Measurements from ENCODE around the gene OTOG.

Gene OTOG

DNA sequence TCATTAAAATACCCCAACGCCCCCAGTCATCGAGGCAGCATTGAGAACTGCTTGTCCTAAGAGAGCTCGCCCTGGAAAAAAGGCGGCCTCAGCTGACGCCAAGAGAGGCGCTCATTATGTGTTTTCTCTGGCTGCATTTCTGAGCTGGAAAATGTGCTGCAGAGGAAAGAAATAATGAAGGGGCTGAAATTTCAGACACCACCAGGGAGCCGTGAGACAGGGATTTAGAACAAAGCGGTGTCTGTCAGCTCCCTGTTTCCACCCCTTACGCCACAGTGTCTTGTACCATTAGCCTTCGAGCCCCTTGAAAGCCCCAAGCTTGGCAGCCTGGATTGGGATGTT lies 17.2 kb upstream of the OTOG start:
- Histone ChIP-seq H3K4me3 (ENCODE audit: low read depth, low read length) (no peak overlapping the region), H3K9me3 (ENCODE audit: control insufficient read depth, insufficient read depth, low read depth, low read length) (no peaks in the 10 kb centered on the region), H3K27ac (ENCODE audit: low read depth, low read length) (no peak overlapping the region), H3K9ac (ENCODE audit: low read length) (no peak overlapping the region), H3K27me3 (ENCODE audit: control insufficient read depth, insufficient read depth, low read length) (no peaks in the 10 kb centered on the region), H3K4me1 (ENCODE audit: control insufficient read depth, insufficient read depth, low read length) (0 out of 2 replicates have a peak, but pooled peaks cover 7% of the 10 kb centered on the region), H3K36me3 (ENCODE audit: control insufficient read depth, insufficient read depth, low read length) (no peaks in the 10 kb centered on the region)

- H3K36me3 ChIP-seq (ENCODE audit: control insufficient read depth, insufficient read depth, low read length) = no peaks in the 10 kb centered on the region
Observed at GRCh38 chr11:17531071-17531600, 15.9 kb upstream of the OTOG start.

GRCh38 chr11:17531636-17532113 lies 15.4 kb upstream of the OTOG start:
- Histone ChIP-seq H3K27ac (ENCODE audit: low read depth, low read length) (no peak overlapping the region), H3K4me3 (ENCODE audit: low read depth, low read length) (no peak overlapping the region), H3K9ac (ENCODE audit: low read length) (no peak overlapping the region), H3K4me1 (ENCODE audit: control insufficient read depth, insufficient read depth, low read length) (0 out of 2 replicates have a peak, but pooled peaks cover 7% of the 10 kb centered on the region), H3K27me3 (ENCODE audit: control insufficient read depth, insufficient read depth, low read length) (no peaks in the 10 kb centered on the region; the same call in 1 of the 2 replicates), H3K9me3 (ENCODE audit: control insufficient read depth, insufficient read depth, low read depth, low read length) (no peaks in the 10 kb centered on the region), H3K36me3 (ENCODE audit: control insufficient read depth, insufficient read depth, low read length) (no peaks in the 10 kb centered on the region)

More at GRCh38 chr11:17531071-17531600, 15.9 kb upstream of the OTOG start:
- no peak overlapping the region for H3K27ac ChIP-seq (ENCODE audit: low read depth, low read length)
- no peaks in the 10 kb centered on the region; the same call in 1 of the 2 replicates for H3K27me3 ChIP-seq (ENCODE audit: control insufficient read depth, insufficient read depth, low read length)
- H3K9ac ChIP-seq (ENCODE audit: low read length) = no peak overlapping the region
- H3K4me1 ChIP-seq (ENCODE audit: control insufficient read depth, insufficient read depth, low read length) = 0 out of 2 replicates have a peak, but pooled peaks cover 7% of the 10 kb centered on the region
- no peak overlapping the region for H3K4me3 ChIP-seq (ENCODE audit: low read depth, low read length)
- no peaks in the 10 kb centered on the region for H3K9me3 ChIP-seq (ENCODE audit: control insufficient read depth, insufficient read depth, low read depth, low read length)

- H3K27me3 ChIP-seq (ENCODE audit: control insufficient read depth, insufficient read depth, low read length) = no peaks in the 10 kb centered on the region; the same call in 1 of the 2 replicates
- no peaks in the 10 kb centered on the region for H3K36me3 ChIP-seq (ENCODE audit: control insufficient read depth, insufficient read depth, low read length)
- H3K9me3 ChIP-seq (ENCODE audit: control insufficient read depth, insufficient read depth, low read depth, low read length) = no peaks in the 10 kb centered on the region
- no peak overlapping the region for H3K4me3 ChIP-seq (ENCODE audit: low read depth, low read length)
- no peak overlapping the region for H3K27ac ChIP-seq (ENCODE audit: low read depth, low read length)
- H3K4me1 ChIP-seq (ENCODE audit: control insufficient read depth, insufficient read depth, low read length) = 0 out of 2 replicates have a peak, but pooled peaks cover 7% of the 10 kb centered on the region
- H3K9ac ChIP-seq (ENCODE audit: low read length) = no peak overlapping the region
Observed at GRCh38 chr11:17532784-17533183, 14.3 kb upstream of the OTOG start.

DNA sequence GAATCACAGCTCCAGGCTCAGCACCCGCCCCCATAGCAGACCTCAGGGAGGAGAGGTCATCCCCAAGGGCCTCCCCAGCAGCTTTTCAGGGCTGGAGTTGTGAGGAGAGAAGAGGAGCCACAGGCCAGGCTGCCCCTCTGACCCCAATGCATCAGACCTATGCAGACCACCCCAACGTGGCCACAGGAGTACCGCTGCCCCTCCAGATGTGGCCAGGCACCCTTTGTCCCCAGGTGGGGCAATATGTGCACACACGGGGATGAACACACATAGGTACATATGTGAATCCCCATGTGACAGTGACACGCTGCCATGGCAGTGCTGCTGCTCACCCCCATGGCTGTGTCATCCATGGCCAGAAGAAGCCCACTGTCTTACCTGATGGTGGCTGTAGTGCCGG lies 13.7 kb upstream of the OTOG start:
- H3K4me1 ChIP-seq (ENCODE audit: control insufficient read depth, insufficient read depth, low read length) = 0 out of 2 replicates have a peak, but pooled peaks cover 7% of the 10 kb centered on the region
- no peak overlapping the region for H3K27ac ChIP-seq (ENCODE audit: low read depth, low read length)

GRCh38 chr11:17533778-17534415 lies 13.2 kb upstream of the OTOG start:
- H3K4me1 ChIP-seq (ENCODE audit: control insufficient read depth, insufficient read depth, low read length) = 0 out of 2 replicates have a peak, but pooled peaks cover 7% of the 10 kb centered on the region
- H3K4me3 ChIP-seq (ENCODE audit: low read depth, low read length) = no peak overlapping the region
- no peak overlapping the region for H3K27ac ChIP-seq (ENCODE audit: low read depth, low read length)
- no peak overlapping the region for H3K9ac ChIP-seq (ENCODE audit: low read length)
- no peaks in the 10 kb centered on the region; the same call in 1 of the 2 replicates for H3K27me3 ChIP-seq (ENCODE audit: control insufficient read depth, insufficient read depth, low read length)
- no peaks in the 10 kb centered on the region for H3K36me3 ChIP-seq (ENCODE audit: control insufficient read depth, insufficient read depth, low read length)
- no peaks in the 10 kb centered on the region for H3K9me3 ChIP-seq (ENCODE audit: control insufficient read depth, insufficient read depth, low read depth, low read length)

More for the DNA sequence above, 13.7 kb upstream of the OTOG start:
- H3K36me3 ChIP-seq (ENCODE audit: control insufficient read depth, insufficient read depth, low read length) = no peaks in the 10 kb centered on the region
- H3K9ac ChIP-seq (ENCODE audit: low read length) = no peak overlapping the region
- no peak overlapping the region for H3K4me3 ChIP-seq (ENCODE audit: low read depth, low read length)
- H3K27me3 ChIP-seq (ENCODE audit: control insufficient read depth, insufficient read depth, low read length) = no peaks in the 10 kb centered on the region; the same call in 1 of the 2 replicates
- no peaks in the 10 kb centered on the region for H3K9me3 ChIP-seq (ENCODE audit: control insufficient read depth, insufficient read depth, low read depth, low read length)

- Histone ChIP-seq H3K27ac (ENCODE audit: low read depth, low read length) (no peak overlapping the region), H3K27me3 (ENCODE audit: control insufficient read depth, insufficient read depth, low read length) (no peaks in the 10 kb centered on the region; the same call in 1 of the 2 replicates), H3K9ac (ENCODE audit: low read length) (no peak overlapping the region), H3K4me1 (ENCODE audit: control insufficient read depth, insufficient read depth, low read length) (peaks cover 10% of the 10 kb centered on the region; the same call in 1 of the 2 replicates), H3K4me3 (ENCODE audit: low read depth, low read length) (no peak overlapping the region), H3K9me3 (ENCODE audit: control insufficient read depth, insufficient read depth, low read depth, low read length) (no peaks in the 10 kb centered on the region), H3K36me3 (ENCODE audit: control insufficient read depth, insufficient read depth, low read length) (no peaks in the 10 kb centered on the region)
Observed at GRCh38 chr11:17535488-17535887, 11.6 kb upstream of the OTOG start.

- Histone ChIP-seq H3K27me3 (ENCODE audit: control insufficient read depth, insufficient read depth, low read length) (peaks cover 1% of the 10 kb centered on the region; the same call in 1 of the 2 replicates), H3K4me1 (ENCODE audit: control insufficient read depth, insufficient read depth, low read length) (peaks cover 14% of the 10 kb centered on the region; the same call in 1 of the 2 replicates), H3K36me3 (ENCODE audit: control insufficient read depth, insufficient read depth, low read length) (no peaks in the 10 kb centered on the region)
Observed at GRCh38 chr11:17537261-17537660, 9.8 kb upstream of the OTOG start.

DNA sequence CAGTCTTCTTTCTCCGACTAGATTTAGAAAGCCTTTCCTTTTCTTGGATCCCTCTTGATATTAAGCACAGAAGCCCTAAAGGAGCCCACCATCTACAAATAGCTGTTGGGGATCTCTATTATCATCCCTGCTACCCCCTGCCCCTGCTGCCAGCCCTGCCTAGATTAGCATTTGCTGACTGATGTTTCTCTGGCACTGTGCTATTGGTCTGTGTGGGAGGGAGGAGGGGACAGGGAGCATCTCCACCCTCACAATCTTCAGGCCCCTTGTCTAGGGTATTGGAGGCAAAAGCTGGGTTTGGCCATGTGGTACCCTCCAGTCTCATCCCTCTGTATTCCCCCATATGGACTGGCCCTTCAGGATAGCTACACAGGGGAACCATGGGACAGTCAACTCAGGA lies 9.0 kb upstream of the OTOG start:
- H3K4me1 ChIP-seq (ENCODE audit: control insufficient read depth, insufficient read depth, low read length) = peaks cover 14% of the 10 kb centered on the region; the same call in 1 of the 2 replicates
- peaks cover 9% of the 10 kb centered on the region for H3K27me3 ChIP-seq (ENCODE audit: control insufficient read depth, insufficient read depth, low read length)
- H3K36me3 ChIP-seq (ENCODE audit: control insufficient read depth, insufficient read depth, low read length) = no peaks in the 10 kb centered on the region
- no peaks in the 10 kb centered on the region for H3K9me3 ChIP-seq (ENCODE audit: control insufficient read depth, insufficient read depth, low read depth, low read length)
- H3K9ac ChIP-seq (ENCODE audit: low read length) = no peak overlapping the region
- no peak overlapping the region for H3K4me3 ChIP-seq (ENCODE audit: low read depth, low read length)
- H3K27ac ChIP-seq (ENCODE audit: low read depth, low read length) = no peak overlapping the region

More at GRCh38 chr11:17537261-17537660, 9.8 kb upstream of the OTOG start:
- H3K9me3 ChIP-seq (ENCODE audit: control insufficient read depth, insufficient read depth, low read depth, low read length) = no peaks in the 10 kb centered on the region
- H3K27ac ChIP-seq (ENCODE audit: low read depth, low read length) = no peak overlapping the region
- H3K4me3 ChIP-seq (ENCODE audit: low read depth, low read length) = no peak overlapping the region
- no peak overlapping the region for H3K9ac ChIP-seq (ENCODE audit: low read length)

- Histone ChIP-seq H3K4me1 (ENCODE audit: control insufficient read depth, insufficient read depth, low read length) (peaks cover 18% of the 10 kb centered on the region; the same call in 1 of the 2 replicates), H3K9me3 (ENCODE audit: control insufficient read depth, insufficient read depth, low read depth, low read length) (no peaks in the 10 kb centered on the region), H3K4me3 (ENCODE audit: low read depth, low read length) (no peak overlapping the region), H3K27ac (ENCODE audit: low read depth, low read length) (no peak overlapping the region), H3K36me3 (ENCODE audit: control insufficient read depth, insufficient read depth, low read length) (no peaks in the 10 kb centered on the region), H3K27me3 (ENCODE audit: control insufficient read depth, insufficient read depth, low read length) (peaks cover 16% of the 10 kb centered on the region), H3K9ac (ENCODE audit: low read length) (no peak overlapping the region)
Observed at GRCh38 chr11:17538731-17539130, 8.3 kb upstream of the OTOG start.

- H3K27ac ChIP-seq (ENCODE audit: low read depth, low read length) = no peak overlapping the region
- peaks cover 25% of the 10 kb centered on the region for H3K27me3 ChIP-seq (ENCODE audit: control insufficient read depth, insufficient read depth, low read length)
- peaks cover 15% of the 10 kb centered on the region; the same call in 1 of the 2 replicates for H3K4me1 ChIP-seq (ENCODE audit: control insufficient read depth, insufficient read depth, low read length)
- no peaks in the 10 kb centered on the region for H3K9me3 ChIP-seq (ENCODE audit: control insufficient read depth, insufficient read depth, low read depth, low read length)
- H3K4me3 ChIP-seq (ENCODE audit: low read depth, low read length) = no peak overlapping the region
- H3K9ac ChIP-seq (ENCODE audit: low read length) = no peak overlapping the region
- no peaks in the 10 kb centered on the region for H3K36me3 ChIP-seq (ENCODE audit: control insufficient read depth, insufficient read depth, low read length)
Observed at GRCh38 chr11:17540807-17541206, 6.3 kb upstream of the OTOG start.
